Glutamatergic neuron (in vitro differentiated cells): ENCODE measurements around the gene PLXDC2. TPM values are rescaled to one million over a fixed set of nuclear protein-coding genes. Genes with fewer than 3 reads are reported as not detected.

Experiments used
- DNase-seq: peaks from one replicate; pipeline ENCODE4 v3.0.0; 2022
- H3K27ac Mint-ChIP-seq: one replicate; pipeline ENCODE4 v1.8.0; 2020; ENCODE audit warnings: mild to moderate bottlenecking, mixed read lengths, inconsistent platforms; ENCODE audit not compliant: unreplicated experiment
- H3K27me3 Mint-ChIP-seq: one replicate; pipeline ENCODE4 v1.8.0; 2020; ENCODE audit warnings: mild to moderate bottlenecking, moderate library complexity, mixed read lengths, inconsistent platforms; ENCODE audit not compliant: unreplicated experiment
- H3K36me3 Mint-ChIP-seq: one replicate; pipeline ENCODE4 v1.8.0; 2020; ENCODE audit warnings: mild to moderate bottlenecking, mixed read lengths, inconsistent platforms; ENCODE audit not compliant: unreplicated experiment
- H3K4me1 Mint-ChIP-seq: one replicate; pipeline ENCODE4 v1.8.0; 2020; ENCODE audit warnings: mild to moderate bottlenecking, low read depth, mixed read lengths, inconsistent platforms; ENCODE audit not compliant: unreplicated experiment
- H3K4me3 Mint-ChIP-seq: one replicate; pipeline ENCODE4 v1.8.0; 2020; ENCODE audit warnings: mild to moderate bottlenecking, mixed read lengths, inconsistent platforms; ENCODE audit not compliant: unreplicated experiment
- H3K9me3 Mint-ChIP-seq: one replicate; pipeline ENCODE4 v1.8.0; 2020; ENCODE audit warnings: mild to moderate bottlenecking, moderate library complexity, mixed read lengths, inconsistent platforms; ENCODE audit not compliant: unreplicated experiment
- CTCF ChIP-seq: fragments of 200-600 bp; sonication (generic); IDR thresholded peaks from one replicate; pipeline ENCODE4 v1.5.0; 2021; ENCODE audit not compliant: partially characterized antibody, unreplicated experiment
- total RNA-seq: library from RNA; stranded (reverse); fragmentation: NEBNext Ultra II Directional; extraction: Animal tissue kit (Norgen Biotek cat#: 25700); gene quantifications from one replicate; pipeline ENCODE4 v1.2.1, GENCODE V29; 2021; ENCODE audit not compliant: unreplicated experiment

The PLXDC2 gene
- total RNA-seq, 1 donor from 2014 or later: 3.9 TPM

- H3K9me3 Mint-ChIP-seq: no peaks in the 10 kb centered on the region
- no peak overlapping the region for H3K4me3 Mint-ChIP-seq
- no peak overlapping the region for H3K27ac Mint-ChIP-seq
- no peak for TF ChIP-seq CTCF
- DNase-seq: no peak
- H3K27me3 Mint-ChIP-seq: no peaks in the 10 kb centered on the region
- H3K4me1 Mint-ChIP-seq: no peaks in the 10 kb centered on the region
- H3K36me3 Mint-ChIP-seq: no peaks in the 10 kb centered on the region
Measured at GRCh38 chr10:20289070-20289828, 473.0 kb downstream of the PLXDC2 start.

GRCh38 chr10:20298417-20298816 is 482.2 kb downstream of the PLXDC2 start:
- DNase-seq: no peak
- H3K36me3 Mint-ChIP-seq: peaks cover 14% of the 10 kb centered on the region
- H3K4me3 Mint-ChIP-seq: no peak overlapping the region
- no peaks in the 10 kb centered on the region for H3K4me1 Mint-ChIP-seq
- H3K9me3 Mint-ChIP-seq: peaks cover 2% of the 10 kb centered on the region
- H3K27me3 Mint-ChIP-seq: peaks cover 1% of the 10 kb centered on the region
- no peak for TF ChIP-seq CTCF
- H3K27ac Mint-ChIP-seq: no peak overlapping the region

GRCh38 chr10:20299034-20299736 is 483.0 kb downstream of the PLXDC2 start:
- H3K4me3 Mint-ChIP-seq: no peak overlapping the region
- TF ChIP-seq CTCF: no peak
- DNase-seq: no peak
- H3K9me3 Mint-ChIP-seq: peaks cover 2% of the 10 kb centered on the region
- H3K27ac Mint-ChIP-seq: no peak overlapping the region
- H3K36me3 Mint-ChIP-seq: peaks cover 14% of the 10 kb centered on the region
- peaks cover 1% of the 10 kb centered on the region for H3K27me3 Mint-ChIP-seq
- no peaks in the 10 kb centered on the region for H3K4me1 Mint-ChIP-seq

- H3K27ac Mint-ChIP-seq: no peak overlapping the region
- no peaks in the 10 kb centered on the region for H3K4me1 Mint-ChIP-seq
- H3K9me3 Mint-ChIP-seq: peaks cover 2% of the 10 kb centered on the region
- no peak for DNase-seq
- peaks cover 14% of the 10 kb centered on the region for H3K36me3 Mint-ChIP-seq
- no peak overlapping the region for H3K4me3 Mint-ChIP-seq
- peaks cover under 1% of the 10 kb centered on the region for H3K27me3 Mint-ChIP-seq
- no peak for TF ChIP-seq CTCF
Measured at GRCh38 chr10:20300735-20301134, 484.5 kb downstream of the PLXDC2 start.

- no peaks in the 10 kb centered on the region for H3K9me3 Mint-ChIP-seq
- TF ChIP-seq CTCF: no peak
- no peak overlapping the region for H3K4me3 Mint-ChIP-seq
- no peaks in the 10 kb centered on the region for H3K4me1 Mint-ChIP-seq
- H3K27me3 Mint-ChIP-seq: no peaks in the 10 kb centered on the region
- H3K27ac Mint-ChIP-seq: no peak overlapping the region
- H3K36me3 Mint-ChIP-seq: peaks cover 14% of the 10 kb centered on the region
- DNase-seq: no peak
Measured at GRCh38 chr10:20302033-20302432, 485.8 kb downstream of the PLXDC2 start.
